ENCODE data around the gene BAIAP3. TPM values are rescaled to one million over a fixed set of nuclear protein-coding genes. Genes with fewer than 3 reads are reported as not detected.
A peak's percentile ranks its signal among the peaks of the same experiment; 100 is the strongest.

Gene BAIAP3
- total RNA-seq, 1 donor from 2014 or later: 1.7 TPM

- Mint-ChIP-seq H3K9me3 (ENCODE audit: low read depth) (no peaks in the 10 kb centered on the region), H3K27ac (ENCODE audit: unreplicated experiment) (peak overlapping the region; percentile 27), H3K36me3 (ENCODE audit: low read depth) (peaks cover 15% of the 10 kb centered on the region), H3K4me3 (ENCODE audit: unreplicated experiment) (no peak overlapping the region), H3K27me3 (ENCODE audit: low read depth) (no peaks in the 10 kb centered on the region), H3K4me1 (ENCODE audit: low read depth) (peaks cover 31% of the 10 kb centered on the region)
- DNase-seq (ENCODE audit: low spot score): no peak
- TF ChIP-seq, protein P1, sequence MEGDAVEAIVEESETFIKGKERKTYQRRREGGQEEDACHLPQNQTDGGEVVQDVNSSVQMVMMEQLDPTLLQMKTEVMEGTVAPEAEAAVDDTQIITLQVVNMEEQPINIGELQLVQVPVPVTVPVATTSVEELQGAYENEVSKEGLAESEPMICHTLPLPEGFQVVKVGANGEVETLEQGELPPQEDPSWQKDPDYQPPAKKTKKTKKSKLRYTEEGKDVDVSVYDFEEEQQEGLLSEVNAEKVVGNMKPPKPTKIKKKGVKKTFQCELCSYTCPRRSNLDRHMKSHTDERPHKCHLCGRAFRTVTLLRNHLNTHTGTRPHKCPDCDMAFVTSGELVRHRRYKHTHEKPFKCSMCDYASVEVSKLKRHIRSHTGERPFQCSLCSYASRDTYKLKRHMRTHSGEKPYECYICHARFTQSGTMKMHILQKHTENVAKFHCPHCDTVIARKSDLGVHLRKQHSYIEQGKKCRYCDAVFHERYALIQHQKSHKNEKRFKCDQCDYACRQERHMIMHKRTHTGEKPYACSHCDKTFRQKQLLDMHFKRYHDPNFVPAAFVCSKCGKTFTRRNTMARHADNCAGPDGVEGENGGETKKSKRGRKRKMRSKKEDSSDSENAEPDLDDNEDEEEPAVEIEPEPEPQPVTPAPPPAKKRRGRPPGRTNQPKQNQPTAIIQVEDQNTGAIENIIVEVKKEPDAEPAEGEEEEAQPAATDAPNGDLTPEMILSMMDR (IDR thresholded peaks at IDR 0.05): no peak
Observed at GRCh38 chr16:1312903-1313302, 20.5 kb upstream of the BAIAP3 start.

- peak; percentile 92 for DNase-seq (ENCODE audit: low spot score)
- Mint-ChIP-seq H3K4me3 (ENCODE audit: unreplicated experiment) (no peak overlapping the region), H3K27me3 (ENCODE audit: low read depth) (no peaks in the 10 kb centered on the region), H3K36me3 (ENCODE audit: low read depth) (peaks cover 22% of the 10 kb centered on the region), H3K4me1 (ENCODE audit: low read depth) (peaks cover 31% of the 10 kb centered on the region), H3K9me3 (ENCODE audit: low read depth) (no peaks in the 10 kb centered on the region), H3K27ac (ENCODE audit: unreplicated experiment) (no peak overlapping the region)
- TF ChIP-seq, protein P1 (IDR thresholded peaks at IDR 0.05): no peak
Observed at GRCh38 chr16:1313721-1314369, 19.6 kb upstream of the BAIAP3 start.

- no peak overlapping the region for H3K4me3 Mint-ChIP-seq (ENCODE audit: unreplicated experiment)
- H3K27me3 Mint-ChIP-seq (ENCODE audit: low read depth): no peaks in the 10 kb centered on the region
- no peak overlapping the region for H3K27ac Mint-ChIP-seq (ENCODE audit: unreplicated experiment)
- TF ChIP-seq, protein P1 (IDR thresholded peaks at IDR 0.05): no peak
- H3K4me1 Mint-ChIP-seq (ENCODE audit: low read depth): peaks cover 31% of the 10 kb centered on the region
- no peaks in the 10 kb centered on the region for H3K9me3 Mint-ChIP-seq (ENCODE audit: low read depth)
- peaks cover 25% of the 10 kb centered on the region for H3K36me3 Mint-ChIP-seq (ENCODE audit: low read depth)
- peak; percentile 85 for DNase-seq (ENCODE audit: low spot score)
Observed at GRCh38 chr16:1314399-1315068, 18.9 kb upstream of the BAIAP3 start.

DNA sequence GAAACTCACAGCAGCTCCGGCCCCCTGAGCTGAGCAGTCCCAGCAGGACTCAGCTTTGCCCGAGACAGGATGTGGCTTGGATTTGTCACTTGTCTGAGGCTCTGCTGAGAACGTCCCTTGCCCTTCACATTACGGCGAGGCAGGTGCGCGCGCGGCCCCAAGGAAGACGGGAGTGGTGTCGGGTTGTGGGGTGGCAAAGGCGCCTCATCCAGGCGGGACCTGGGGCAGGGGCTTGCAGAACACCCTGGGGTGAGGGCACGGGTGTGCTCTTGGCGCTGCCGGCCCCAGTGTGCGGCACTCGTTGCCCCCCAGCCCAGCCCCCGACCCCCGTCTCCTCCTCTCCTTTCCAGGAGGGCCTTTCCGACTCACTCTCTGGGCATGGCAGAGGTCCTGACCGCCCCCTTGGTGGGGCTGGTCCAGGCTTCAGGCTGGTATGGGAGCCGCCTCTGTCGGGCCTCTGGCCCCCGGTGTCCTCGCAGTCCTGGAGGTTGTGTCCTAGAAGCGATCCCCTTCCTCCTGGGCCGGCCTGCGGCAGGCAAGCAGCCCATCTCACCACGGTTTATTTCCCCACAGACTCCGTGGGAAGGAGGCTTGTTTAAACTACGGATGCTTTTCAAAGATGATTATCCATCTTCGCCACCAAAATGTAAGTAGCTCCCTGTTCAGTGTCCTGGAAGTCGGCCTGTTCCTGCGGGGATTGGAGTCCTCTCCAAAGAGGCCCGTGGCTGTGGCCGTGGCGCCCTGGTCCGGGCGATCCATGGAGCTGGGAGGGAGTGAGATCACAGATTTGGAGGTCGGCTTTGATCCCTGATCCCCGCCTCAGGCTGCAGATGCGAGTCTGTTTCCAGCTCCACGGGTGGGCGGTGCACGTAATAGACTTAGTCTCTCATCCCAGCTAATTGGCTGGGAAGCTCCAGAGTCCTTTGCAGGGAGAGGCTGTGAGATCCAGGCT lies 18.1 kb upstream of the BAIAP3 start:
- TF ChIP-seq, protein P1 (IDR thresholded peaks at IDR 0.05): no peak
- no peak overlapping the region for H3K4me3 Mint-ChIP-seq (ENCODE audit: unreplicated experiment)
- DNase-seq (ENCODE audit: low spot score): no peak

GRCh38 chr16:1316033-1316405 lies 17.4 kb upstream of the BAIAP3 start:
- TF ChIP-seq, protein P1 (IDR thresholded peaks at IDR 0.05): no peak
- Mint-ChIP-seq H3K27me3 (ENCODE audit: low read depth) (no peaks in the 10 kb centered on the region), H3K27ac (ENCODE audit: unreplicated experiment) (no peak overlapping the region), H3K36me3 (ENCODE audit: low read depth) (peaks cover 31% of the 10 kb centered on the region), H3K4me1 (ENCODE audit: low read depth) (peaks cover 21% of the 10 kb centered on the region), H3K9me3 (ENCODE audit: low read depth) (no peaks in the 10 kb centered on the region), H3K4me3 (ENCODE audit: unreplicated experiment) (no peak overlapping the region)
- no peak for DNase-seq (ENCODE audit: low spot score)

More for the DNA sequence above, 18.1 kb upstream of the BAIAP3 start:
- Mint-ChIP-seq H3K36me3 (ENCODE audit: low read depth) (peaks cover 30% of the 10 kb centered on the region), H3K9me3 (ENCODE audit: low read depth) (no peaks in the 10 kb centered on the region), H3K4me1 (ENCODE audit: low read depth) (peaks cover 27% of the 10 kb centered on the region), H3K27me3 (ENCODE audit: low read depth) (no peaks in the 10 kb centered on the region), H3K27ac (ENCODE audit: unreplicated experiment) (no peak overlapping the region)
